Activated CD8-positive, alpha-beta memory T cell treated with anti-CD3 and anti-CD28 coated beads for 36 hours (primary cell): ENCODE measurements around the gene SHROOM3. TPM values are rescaled to one million over a fixed set of nuclear protein-coding genes. Genes with fewer than 3 reads are reported as not detected.
"Not testable (repeated sequence)": the region's sequence is repeated elsewhere in the genome, so short reads cannot be mapped to it uniquely, and the experiment has no call there.

ENCODE experiments used
- CTCF ChIA-PET: fragments of 350-600 bp; sonication (Branson Sonifier 250); formaldehyde crosslinking; loops from one replicate; lab custom pipeline; 2021; ENCODE audit warnings: antibody characterized with exemption; lab: Charles Lee
- POLR2A ChIA-PET: fragments of 350-600 bp; sonication (Branson Sonifier 250); formaldehyde crosslinking; loops from one replicate; lab custom pipeline; 2021; ENCODE audit warnings: antibody characterized with exemption; lab: Charles Lee
- total RNA-seq, 2 experiments: library from RNA; stranded (reverse); gene quantifications; one replicate each; pipeline ENCODE4 v1.2.3, GENCODE V29; 2021

Gene SHROOM3
- total RNA-seq, 2 experiments from 2014 or later, result not detected

- ChIA-PET POLR2A (no interaction called here), CTCF (no interaction called here)
Observed at GRCh38 chr4:76605099-76605563, 170.1 kb downstream of the SHROOM3 start.

GRCh38 chr4:76606645-76607265 is 171.7 kb downstream of the SHROOM3 start:
- POLR2A ChIA-PET, result no interaction called here

GRCh38 chr4:76607266-76607799 is 172.3 kb downstream of the SHROOM3 start:
- ChIA-PET POLR2A (no interaction called here), CTCF (no interaction called here)

More at GRCh38 chr4:76606645-76607265, 171.7 kb downstream of the SHROOM3 start:
- CTCF ChIA-PET, result no interaction called here

GRCh38 chr4:76607846-76608245 is 172.8 kb downstream of the SHROOM3 start:
- POLR2A ChIA-PET, result no interaction called here
- CTCF ChIA-PET, result no interaction called here

- CTCF ChIA-PET, result not testable (repeated sequence)
- POLR2A ChIA-PET, result interaction anchor here (0.6 kb wide), 1 partner anchor 25 kb away, joined by 7 read pairs; no protein-coding TSS in a partner anchor
Observed at GRCh38 chr4:76608549-76608948, 173.5 kb downstream of the SHROOM3 start.

GRCh38 chr4:76610751-76611547 is 175.9 kb downstream of the SHROOM3 start:
- CTCF ChIA-PET, result no interaction called here
- POLR2A ChIA-PET, result no interaction called here

GRCh38 chr4:76611616-76612207 is 176.7 kb downstream of the SHROOM3 start:
- POLR2A ChIA-PET, result no interaction called here

GRCh38 chr4:76614589-76614988 is 179.6 kb downstream of the SHROOM3 start:
- CTCF ChIA-PET, result no interaction called here
- POLR2A ChIA-PET, result no interaction called here

More at GRCh38 chr4:76611616-76612207, 176.7 kb downstream of the SHROOM3 start:
- CTCF ChIA-PET, result no interaction called here

- ChIA-PET POLR2A (no interaction called here), CTCF (no interaction called here)
Observed at GRCh38 chr4:76615999-76616398, 181.0 kb downstream of the SHROOM3 start.

GRCh38 chr4:76616526-76616925 is 181.5 kb downstream of the SHROOM3 start:
- ChIA-PET CTCF (no interaction called here), POLR2A (no interaction called here)

- POLR2A ChIA-PET, result no interaction called here
- CTCF ChIA-PET, result no interaction called here
Observed at GRCh38 chr4:76620723-76621468, 185.9 kb downstream of the SHROOM3 start.

GRCh38 chr4:76622126-76622525 is 187.1 kb downstream of the SHROOM3 start:
- CTCF ChIA-PET, result no interaction called here

GRCh38 chr4:76622717-76623116 is 187.7 kb downstream of the SHROOM3 start:
- POLR2A ChIA-PET, result no interaction called here
- CTCF ChIA-PET, result no interaction called here

More at GRCh38 chr4:76622126-76622525, 187.1 kb downstream of the SHROOM3 start:
- POLR2A ChIA-PET, result no interaction called here

- CTCF ChIA-PET, result no interaction called here
- POLR2A ChIA-PET, result no interaction called here
Observed at GRCh38 chr4:76623217-76624045, 188.4 kb downstream of the SHROOM3 start.

GRCh38 chr4:76624241-76624681 is 189.2 kb downstream of the SHROOM3 start:
- CTCF ChIA-PET, result no interaction called here
- POLR2A ChIA-PET, result no interaction called here

- ChIA-PET CTCF (no interaction called here), POLR2A (no interaction called here)
Observed at GRCh38 chr4:76624931-76625715, 190.1 kb downstream of the SHROOM3 start.

GRCh38 chr4:76626686-76627465 is 191.8 kb downstream of the SHROOM3 start:
- CTCF ChIA-PET, result interaction anchor here (0.7 kb wide), 1 partner anchor 60 kb away, joined by 3 read pairs; no protein-coding TSS in a partner anchor
- POLR2A ChIA-PET, result no interaction called here
